ENCODE data around the gene PIP5K1B. TPM values are rescaled to one million over a fixed set of nuclear protein-coding genes. Genes with fewer than 3 reads are reported as not detected.

Gene PIP5K1B
- total RNA-seq, 1 experiment from 2014 or later = 0.20 TPM

GRCh38 chr9:68843239-68843638 is 138.2 kb downstream of the PIP5K1B start (continued):
- no peak for TF ChIP-seq YY1 (IDR thresholded peaks at IDR 0.05; ENCODE audit: extremely low read depth, insufficient replicate concordance, low read depth, low read length)
- TF ChIP-seq SP1 (IDR thresholded peaks at IDR 0.05; ENCODE audit: low read depth) = no peak
- TF ChIP-seq SIN3A (IDR thresholded peaks at IDR 0.05; ENCODE audit: low read depth) = no peak
- no peak for TF ChIP-seq EZH2 (IDR thresholded peaks at IDR 0.05)
- TF ChIP-seq ZFX (IDR thresholded peaks at IDR 0.05) = no peak

DNA sequence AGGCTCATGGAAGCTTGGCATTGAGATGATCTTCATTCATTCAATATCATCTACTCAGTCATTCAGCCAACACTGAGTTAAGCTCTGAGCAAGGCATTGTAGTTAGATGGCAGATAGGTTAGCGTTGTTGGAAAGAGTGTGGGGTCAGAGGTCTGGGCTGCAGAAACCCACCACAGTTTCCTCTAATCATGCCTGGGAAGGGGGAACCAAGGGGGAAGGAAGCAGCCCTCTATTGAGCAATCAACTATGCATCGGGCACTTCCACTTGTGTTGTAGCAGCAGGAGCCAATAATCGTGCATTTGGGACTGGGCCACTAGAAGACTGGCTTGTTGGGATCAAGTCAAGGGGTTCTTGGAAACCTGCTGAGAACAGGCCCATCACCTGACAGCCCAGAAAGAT is 139.1 kb downstream of the PIP5K1B start:
- BruUV-seq (replicated peaks) = no TSS peak
- RAD21 ChIA-PET (ENCODE audit: low non-redundant PET in 1 of 2, low total read pairs in 2 of 2, uncharacterized antibody in 2 of 2, unreplicated experiment in 2 of 2) = no interaction called here
- ATAC-seq (no peak), DNase-seq (ENCODE audit: low read depth, low spot score) (no peak)
- Histone ChIP-seq H3K27me3 (ENCODE audit: insufficient read depth, low read length) (peaks cover 3% of the 10 kb centered on the region), H3K4me2 (ENCODE audit: low read length) (no peak overlapping the region), H3K4me3 (replicated peaks in 1 of 2; ENCODE audit: low read depth in 1 of 2, low read length in 2 of 2) (no peak overlapping the region), H2AFZ (ENCODE audit: low read depth, low read length, poor library complexity, severe bottlenecking) (no peak overlapping the region), H3K27ac (ENCODE audit: low read depth, low read length) (no peak overlapping the region), H3K4me1 (ENCODE audit: control insufficient read depth in 1 of 2, insufficient read depth in 2 of 2, low read length in 2 of 2) (no peaks in the 10 kb centered on the region), H3K79me2 (ENCODE audit: insufficient read depth, low read length) (no peaks in the 10 kb centered on the region), H3K9me3 (ENCODE audit: control insufficient read depth in 1 of 2, insufficient read depth in 1 of 2, low read depth in 1 of 2, low read length in 2 of 2) (no peaks in the 10 kb centered on the region), H3K36me3 (ENCODE audit: control insufficient read depth in 1 of 2, insufficient read depth in 2 of 2, low read length in 2 of 2) (no peaks in the 10 kb centered on the region), H3K9me2 (ENCODE audit: insufficient read depth) (peaks cover 3% of the 10 kb centered on the region; the same call in 1 of the 2 replicates), H3K9ac (ENCODE audit: low read length) (no peak overlapping the region), H4K20me1 (ENCODE audit: insufficient read depth) (no peaks in the 10 kb centered on the region)
- intact Hi-C loops (cut with micrococcal nuclease) = no loop called here
- CTCF ChIA-PET = interaction anchor here (1.8 kb wide), 1 partner anchor 260 kb away, joined by 6 read pairs; no protein-coding TSS in a partner anchor
- POLR2A ChIA-PET = no interaction called here
- TF ChIP-seq, protein P1, sequence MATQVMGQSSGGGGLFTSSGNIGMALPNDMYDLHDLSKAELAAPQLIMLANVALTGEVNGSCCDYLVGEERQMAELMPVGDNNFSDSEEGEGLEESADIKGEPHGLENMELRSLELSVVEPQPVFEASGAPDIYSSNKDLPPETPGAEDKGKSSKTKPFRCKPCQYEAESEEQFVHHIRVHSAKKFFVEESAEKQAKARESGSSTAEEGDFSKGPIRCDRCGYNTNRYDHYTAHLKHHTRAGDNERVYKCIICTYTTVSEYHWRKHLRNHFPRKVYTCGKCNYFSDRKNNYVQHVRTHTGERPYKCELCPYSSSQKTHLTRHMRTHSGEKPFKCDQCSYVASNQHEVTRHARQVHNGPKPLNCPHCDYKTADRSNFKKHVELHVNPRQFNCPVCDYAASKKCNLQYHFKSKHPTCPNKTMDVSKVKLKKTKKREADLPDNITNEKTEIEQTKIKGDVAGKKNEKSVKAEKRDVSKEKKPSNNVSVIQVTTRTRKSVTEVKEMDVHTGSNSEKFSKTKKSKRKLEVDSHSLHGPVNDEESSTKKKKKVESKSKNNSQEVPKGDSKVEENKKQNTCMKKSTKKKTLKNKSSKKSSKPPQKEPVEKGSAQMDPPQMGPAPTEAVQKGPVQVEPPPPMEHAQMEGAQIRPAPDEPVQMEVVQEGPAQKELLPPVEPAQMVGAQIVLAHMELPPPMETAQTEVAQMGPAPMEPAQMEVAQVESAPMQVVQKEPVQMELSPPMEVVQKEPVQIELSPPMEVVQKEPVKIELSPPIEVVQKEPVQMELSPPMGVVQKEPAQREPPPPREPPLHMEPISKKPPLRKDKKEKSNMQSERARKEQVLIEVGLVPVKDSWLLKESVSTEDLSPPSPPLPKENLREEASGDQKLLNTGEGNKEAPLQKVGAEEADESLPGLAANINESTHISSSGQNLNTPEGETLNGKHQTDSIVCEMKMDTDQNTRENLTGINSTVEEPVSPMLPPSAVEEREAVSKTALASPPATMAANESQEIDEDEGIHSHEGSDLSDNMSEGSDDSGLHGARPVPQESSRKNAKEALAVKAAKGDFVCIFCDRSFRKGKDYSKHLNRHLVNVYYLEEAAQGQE (IDR thresholded peaks at IDR 0.05; ENCODE audit: low read depth) = no peak
- TF ChIP-seq SP1 (IDR thresholded peaks at IDR 0.05; ENCODE audit: low read depth) (no peak), EGR1 (IDR thresholded peaks at IDR 0.05; ENCODE audit: low read depth) (no peak), ZNF274 (IDR thresholded peaks at IDR 0.05; ENCODE audit: low read depth, low read length) (no peak), MAX (IDR thresholded peaks at IDR 0.05) (no peak), ELF1 (IDR thresholded peaks at IDR 0.05; ENCODE audit: borderline replicate concordance, low read depth) (no peak), TCF7L2 (IDR thresholded peaks at IDR 0.05; ENCODE audit: borderline replicate concordance, extremely low read depth, insufficient read depth, insufficient read length) (no peak), FOSL1 (IDR thresholded peaks at IDR 0.05; ENCODE audit: low read depth) (no peak), CTCF (IDR thresholded peaks at IDR 0.05 in 2 of 3, conservative IDR thresholded peaks at IDR 0.05 in 1 of 3; ENCODE audit: borderline replicate concordance in 1 of 3, insufficient read depth in 1 of 3, low read depth in 2 of 3, low read length in 2 of 3) (no peak), CBX3 (IDR thresholded peaks at IDR 0.05; ENCODE audit: low read depth) (no peak), POLR2AphosphoS5 (IDR thresholded peaks at IDR 0.05; ENCODE audit: low read depth, low read length) (no peak), ZFX (IDR thresholded peaks at IDR 0.05) (no peak), EZH2phosphoT487 (IDR thresholded peaks at IDR 0.05; ENCODE audit: borderline replicate concordance) (no peak), RAD21 (IDR thresholded peaks at IDR 0.05; ENCODE audit: low read depth) (no peak)

Measured in HCT116 (cell line).